GM03348 (cell line): ENCODE measurements around the gene EID3.

Source experiments
- DNase-seq: peaks from one replicate; pipeline ENCODE4 v3.0.0; 2012; ENCODE audit warnings: low spot score

EID3 gene

DNA sequence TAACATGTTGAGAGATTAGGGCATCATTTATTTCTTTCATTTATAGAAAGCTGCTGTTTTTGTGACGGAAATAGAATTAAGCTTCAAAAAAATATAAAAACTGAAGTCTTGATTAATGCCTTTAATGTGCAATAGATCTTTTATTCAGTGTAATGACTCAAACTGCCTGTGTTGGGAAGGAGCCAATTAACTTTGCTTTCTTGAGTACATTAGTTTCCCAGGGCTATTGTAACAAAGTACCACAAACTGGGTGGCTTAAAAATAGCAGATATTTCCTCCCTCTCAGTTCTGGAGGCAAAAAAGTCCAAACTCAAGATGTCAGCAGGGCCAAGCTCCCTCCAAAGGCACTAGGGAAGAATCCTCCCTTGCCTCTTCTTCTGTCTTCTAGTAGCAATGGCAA lies 36.6 kb downstream of the EID3 start:
- DNase-seq = no peak

DNA sequence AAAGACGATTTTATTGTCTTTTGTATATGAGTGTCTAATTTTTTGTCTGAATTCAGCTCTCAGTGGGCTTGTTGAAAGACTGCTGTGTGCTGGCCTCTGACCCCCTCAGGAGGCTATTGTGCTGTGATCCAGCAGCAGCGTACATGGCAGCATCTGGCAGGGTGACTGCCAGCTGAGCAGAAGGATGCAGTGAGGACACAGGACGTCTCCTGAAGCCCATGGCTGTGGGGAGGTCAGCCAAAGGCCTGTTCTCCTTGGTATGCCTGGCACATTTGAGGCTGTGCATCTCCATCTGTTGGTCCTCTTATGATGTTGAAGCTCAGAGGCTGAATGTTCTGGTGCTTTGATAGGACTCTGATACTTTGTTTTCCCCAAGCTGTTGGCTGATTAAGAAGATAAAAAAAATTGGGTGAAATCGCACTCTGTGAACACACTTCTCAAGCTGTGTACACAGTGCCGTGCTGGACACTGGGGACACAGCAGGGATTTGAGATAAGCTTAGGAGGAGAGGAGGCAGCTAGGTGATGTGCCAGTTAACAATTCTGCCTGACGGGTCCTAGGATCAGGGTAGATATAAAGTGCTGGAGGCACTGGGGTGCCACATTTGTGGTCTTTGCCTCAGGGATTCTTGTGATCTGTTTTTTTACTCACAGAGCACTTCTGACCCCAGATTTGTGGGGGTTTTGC lies 37.5 kb downstream of the EID3 start:
- DNase-seq = no peak

DNA sequence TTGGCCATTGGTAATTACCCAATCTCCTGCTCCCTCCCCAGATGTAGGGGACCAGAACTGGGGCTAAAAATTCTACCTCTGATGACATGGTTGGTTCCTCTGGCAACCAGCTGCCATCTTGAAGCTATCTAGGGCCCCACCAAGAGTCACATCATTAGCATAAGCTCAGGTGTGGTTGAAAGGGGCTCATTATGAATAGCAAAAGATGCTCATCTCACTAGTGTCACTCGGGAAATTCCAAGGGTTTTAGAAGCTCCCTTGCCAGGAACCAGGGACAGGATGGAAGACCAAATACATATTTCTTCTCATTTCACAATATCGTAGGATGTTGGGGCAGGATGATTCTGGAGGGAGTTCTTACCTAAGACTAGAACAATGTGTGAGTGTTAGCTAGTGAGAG lies 38.6 kb downstream of the EID3 start:
- DNase-seq = no peak

DNA sequence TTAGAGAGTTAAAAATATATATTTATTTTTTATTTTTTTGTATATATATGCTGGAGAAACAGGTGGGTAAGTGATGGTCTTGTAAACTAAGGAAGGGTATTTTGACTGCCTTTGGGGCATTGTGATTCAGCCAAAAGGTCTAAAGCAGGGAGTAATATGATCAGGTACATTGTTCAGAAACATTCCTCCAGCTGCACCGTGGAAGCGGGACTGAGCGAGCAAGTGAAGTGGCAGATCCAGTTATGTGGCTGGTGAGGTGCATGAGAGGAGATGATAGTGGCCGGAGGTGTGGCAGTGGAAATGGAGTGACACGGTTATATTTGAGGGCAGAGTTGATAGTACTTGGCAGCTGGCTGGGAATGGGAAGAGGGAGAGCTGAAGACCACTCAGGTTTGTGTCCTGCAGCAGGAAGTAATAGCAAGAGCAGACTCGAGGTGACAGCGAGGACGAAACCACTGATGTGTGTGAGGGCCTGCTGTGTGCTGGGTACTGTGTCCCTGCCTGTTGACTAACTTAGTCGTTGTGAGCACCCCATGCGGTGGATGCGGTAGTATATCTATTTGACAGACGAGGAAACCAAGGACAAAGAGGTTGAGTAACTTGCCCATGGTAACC lies 39.2 kb downstream of the EID3 start:
- DNase-seq = no peak

DNA sequence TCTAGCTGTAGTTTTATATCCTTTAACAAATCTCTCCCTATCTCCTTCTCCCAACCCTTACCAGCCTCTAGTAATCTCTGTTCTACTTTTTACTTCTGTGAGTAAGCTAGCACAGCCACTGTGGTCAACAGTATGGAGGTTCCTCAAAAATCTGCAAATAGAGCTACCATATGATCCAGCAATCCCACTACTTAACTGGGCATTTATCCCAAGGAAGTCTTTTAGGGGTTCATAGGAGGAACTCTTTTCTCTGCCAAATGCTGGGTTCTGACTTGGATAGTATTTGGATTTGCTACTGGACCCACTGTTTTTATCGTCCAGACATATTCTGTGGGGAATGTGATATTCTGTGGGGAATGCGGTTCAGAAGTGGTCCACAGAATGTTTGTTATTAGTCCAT lies 41.1 kb downstream of the EID3 start:
- no peak for DNase-seq

DNA sequence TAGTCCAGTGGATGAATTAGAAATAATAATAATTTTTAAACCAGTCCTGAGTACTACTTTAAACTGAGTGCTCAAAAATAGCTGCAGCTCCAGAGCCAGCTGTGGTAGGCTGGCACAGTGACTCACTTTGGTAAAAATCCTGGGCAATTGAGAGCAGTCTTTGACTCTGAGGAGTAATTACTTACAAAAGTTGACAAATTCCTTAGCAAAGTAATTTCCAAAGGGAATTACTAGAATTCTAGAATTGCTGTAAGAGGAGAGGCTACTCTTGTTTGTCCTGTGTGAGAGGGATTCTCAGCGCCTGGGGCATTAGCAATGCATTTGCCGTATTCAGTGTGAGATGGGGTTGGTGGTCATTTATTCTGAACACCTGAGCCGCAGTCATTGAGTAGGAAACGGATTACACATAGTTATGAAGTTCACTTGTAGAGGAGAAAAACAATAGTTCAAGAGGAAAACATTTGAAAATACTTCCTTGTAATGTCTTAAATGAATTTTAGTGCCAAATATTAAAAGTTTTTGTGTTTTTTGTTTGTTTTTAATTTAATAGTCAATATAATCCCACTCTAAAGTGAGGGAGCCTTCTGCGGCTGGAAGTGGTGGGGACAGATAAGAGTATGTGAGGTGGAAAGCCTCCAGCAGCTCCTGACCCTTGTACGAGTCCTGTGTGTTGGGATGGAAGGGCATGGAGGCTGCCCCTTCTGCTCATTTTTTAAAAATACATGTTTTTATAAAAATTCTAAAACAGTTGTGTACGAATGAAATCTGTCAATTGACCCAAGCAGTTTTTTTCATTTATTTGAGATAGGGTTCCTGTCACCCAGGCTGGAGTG lies 41.9 kb downstream of the EID3 start:
- no peak for DNase-seq

DNA sequence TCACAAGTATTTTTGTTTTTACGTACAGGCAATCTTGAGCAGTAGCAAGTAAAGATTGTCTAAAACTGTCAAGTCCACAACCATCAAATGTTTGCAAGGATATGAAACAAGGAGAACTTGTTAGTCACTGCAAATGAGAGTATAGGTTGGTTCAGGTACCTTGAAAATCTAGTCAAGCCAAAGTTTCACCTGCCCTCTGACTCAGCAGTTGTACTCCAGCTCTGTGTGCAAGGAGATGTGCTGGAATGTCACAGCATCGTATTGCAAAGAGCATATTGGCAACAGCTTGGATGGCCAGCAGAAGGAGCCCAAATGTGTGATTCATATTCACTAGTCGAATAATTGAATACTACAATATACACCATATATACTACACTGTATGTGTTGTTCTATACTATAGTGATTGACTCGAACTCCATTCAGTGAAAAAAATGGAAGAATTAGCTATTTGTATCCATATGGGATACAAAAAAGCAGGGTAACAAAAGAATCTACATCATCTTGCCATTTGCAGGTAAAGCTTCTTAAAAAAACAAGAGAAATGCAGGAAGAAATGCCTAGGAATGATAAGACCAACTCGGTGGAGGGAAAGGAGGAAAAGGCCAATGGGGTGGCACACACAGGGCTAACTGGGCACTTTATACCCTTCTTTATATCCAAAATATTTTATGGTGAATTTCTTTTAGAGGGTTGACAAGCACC lies 44.0 kb downstream of the EID3 start:
- DNase-seq = no peak

DNA sequence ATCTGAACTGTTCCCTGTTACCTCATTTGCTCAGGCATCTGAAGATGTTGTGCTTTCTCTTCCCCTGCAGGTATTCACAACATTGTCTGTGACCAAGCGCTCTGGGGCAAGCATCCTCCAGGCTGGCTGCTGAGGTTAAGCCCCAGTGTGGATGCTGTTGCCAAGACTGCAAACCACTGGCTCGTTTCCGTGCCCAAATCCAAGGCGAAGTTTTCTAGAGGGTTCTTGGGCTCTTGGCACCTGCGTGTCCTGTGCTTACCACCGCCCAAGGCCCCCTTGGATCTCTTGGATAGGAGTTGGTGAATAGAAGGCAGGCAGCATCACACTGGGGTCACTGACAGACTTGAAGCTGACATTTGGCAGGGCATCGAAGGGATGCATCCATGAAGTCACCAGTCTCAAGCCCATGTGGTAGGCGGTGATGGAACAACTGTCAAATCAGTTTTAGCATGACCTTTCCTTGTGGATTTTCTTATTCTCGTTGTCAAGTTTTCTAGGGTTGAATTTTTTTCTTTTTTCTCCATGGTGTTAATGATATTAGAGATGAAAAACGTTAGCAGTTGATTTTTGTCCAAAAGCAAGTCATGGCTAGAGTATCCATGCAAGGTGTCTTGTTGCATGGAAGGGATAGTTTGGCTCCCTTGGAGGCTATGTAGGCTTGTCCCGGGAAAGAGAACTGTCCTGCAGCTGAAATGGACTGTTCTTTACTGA lies 44.9 kb downstream of the EID3 start:
- DNase-seq = no peak

DNA sequence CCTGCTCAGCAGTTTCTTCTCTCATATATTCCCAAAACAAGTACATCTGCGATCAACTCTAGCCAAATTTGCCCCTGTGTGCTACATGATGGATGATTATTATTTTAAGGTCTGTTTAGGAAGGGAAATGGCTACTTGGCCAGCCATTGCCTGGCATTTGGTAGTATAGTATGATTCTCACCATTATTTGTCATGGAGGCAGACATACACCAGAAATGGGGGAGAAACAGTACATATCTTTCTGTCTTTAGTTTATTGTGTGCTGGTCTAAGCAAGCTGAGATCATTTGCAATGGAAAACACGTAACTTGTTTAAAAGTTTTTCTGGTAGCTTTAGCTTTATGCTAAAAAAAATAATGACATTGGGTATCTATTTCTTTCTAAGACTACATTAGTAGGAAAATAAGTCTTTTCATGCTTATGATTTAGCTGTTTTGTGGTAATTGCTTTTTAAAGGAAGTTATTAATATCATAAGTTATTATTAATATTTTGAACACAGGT lies 45.5 kb downstream of the EID3 start:
- DNase-seq = no peak

DNA sequence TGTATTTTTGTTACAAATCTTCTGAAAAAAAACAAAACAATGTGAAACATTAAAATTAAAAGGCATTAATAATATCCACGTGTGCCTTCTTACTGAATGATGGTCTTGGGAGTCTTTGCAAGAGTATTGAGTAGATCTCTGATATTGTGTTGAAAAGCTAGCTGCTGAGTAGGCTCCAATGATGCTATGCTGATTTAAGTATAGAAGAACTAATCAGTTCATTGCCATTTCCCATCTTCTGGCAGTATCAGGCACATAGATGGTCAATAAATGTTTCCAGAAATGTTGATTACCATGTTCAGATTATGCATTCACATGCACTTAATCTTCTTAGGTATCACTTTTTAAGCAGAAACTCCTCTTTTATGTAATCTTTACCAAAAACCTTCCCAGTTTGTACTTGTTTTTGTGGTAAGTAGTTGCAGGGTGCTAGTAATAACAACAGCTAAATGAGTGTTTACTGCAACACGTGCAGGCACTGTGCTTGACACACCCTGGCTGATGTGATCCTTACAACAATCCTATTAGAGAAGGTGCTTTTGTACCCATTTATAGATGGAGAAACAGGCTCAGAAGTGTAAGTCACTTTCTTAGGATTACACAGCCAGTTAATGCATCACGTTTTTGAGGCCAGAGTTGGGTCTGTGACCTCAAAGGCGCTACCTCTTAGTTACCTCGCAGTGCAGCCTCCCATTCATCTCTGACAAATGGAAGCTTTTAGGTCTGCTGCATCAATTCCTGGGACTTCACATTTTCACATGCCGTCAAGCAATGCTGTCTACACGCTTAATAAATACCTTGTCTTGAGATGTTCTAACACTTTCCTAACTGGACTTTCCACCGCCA lies 46.9 kb downstream of the EID3 start:
- DNase-seq = no peak

DNA sequence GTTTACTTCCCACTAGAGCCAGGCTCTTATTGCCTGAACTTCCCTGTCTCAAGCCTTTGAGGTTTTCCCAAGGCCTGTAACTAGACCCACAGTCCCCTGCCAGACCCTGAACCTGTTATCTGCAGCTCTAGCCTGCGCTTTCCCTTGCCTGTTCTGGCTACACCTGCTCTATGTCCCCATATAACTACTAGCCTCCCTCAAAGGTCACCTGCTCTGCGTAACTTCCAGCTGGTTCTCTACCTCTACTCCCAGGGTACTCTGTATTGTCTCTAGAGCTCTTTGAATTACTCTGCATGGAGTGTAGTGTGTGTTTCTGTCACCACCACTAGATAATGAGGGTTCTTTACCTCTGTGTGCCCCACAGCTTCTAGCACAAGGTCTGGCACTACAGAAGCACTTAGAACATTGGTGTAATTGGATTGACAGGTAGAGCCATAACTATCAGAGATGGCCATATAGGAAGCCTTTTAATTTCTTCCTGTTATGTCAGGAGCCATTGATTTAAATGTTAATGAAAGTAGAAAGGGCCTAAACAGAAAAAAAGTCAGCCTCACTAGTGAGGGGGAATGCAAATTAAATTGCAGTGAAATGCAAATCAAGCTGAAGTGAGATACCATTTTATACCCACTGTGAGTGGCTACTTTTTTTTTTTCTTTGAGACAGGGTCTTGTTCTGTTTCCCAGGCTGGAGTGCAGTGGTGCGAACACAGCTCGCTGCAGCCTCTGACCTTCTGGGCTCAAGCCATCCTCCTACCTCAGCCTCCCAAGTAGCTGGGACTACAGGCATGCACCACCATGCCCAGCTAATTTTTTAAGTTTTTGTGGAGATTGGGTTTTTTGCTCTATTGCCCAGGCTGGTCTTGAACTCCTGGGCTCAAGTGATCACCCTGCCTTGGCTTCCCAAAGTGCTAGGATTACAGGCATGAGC lies 47.8 kb downstream of the EID3 start:
- DNase-seq = no peak

DNA sequence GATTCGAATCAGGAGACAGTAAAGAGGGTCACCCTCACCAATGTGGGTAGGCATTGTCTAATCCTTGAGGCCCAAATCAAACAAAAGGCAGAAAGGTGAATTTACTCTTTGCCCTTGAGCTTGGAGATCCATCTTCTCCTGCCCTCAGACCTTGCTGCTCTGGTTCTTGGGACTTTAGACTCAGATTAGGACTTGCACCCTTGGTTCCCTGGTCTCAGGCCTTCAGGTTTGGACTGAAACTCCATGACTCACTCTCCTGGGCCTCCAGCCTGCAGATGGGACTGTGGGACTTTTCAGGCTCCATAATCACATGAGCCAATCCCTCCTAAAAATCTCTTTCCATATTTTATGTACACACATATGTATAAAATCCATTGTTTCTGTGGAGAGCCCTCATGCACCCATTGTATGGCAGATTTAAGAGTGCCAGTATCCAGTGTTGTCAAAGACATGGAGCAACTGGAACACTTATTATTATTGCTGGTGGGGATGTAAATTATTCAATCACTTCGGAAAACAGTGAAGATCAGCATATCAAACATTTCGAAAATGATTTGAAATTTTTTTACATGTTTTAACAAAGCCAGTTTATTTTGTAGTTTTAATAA lies 48.7 kb downstream of the EID3 start:
- peak; percentile 38 for DNase-seq

DNA sequence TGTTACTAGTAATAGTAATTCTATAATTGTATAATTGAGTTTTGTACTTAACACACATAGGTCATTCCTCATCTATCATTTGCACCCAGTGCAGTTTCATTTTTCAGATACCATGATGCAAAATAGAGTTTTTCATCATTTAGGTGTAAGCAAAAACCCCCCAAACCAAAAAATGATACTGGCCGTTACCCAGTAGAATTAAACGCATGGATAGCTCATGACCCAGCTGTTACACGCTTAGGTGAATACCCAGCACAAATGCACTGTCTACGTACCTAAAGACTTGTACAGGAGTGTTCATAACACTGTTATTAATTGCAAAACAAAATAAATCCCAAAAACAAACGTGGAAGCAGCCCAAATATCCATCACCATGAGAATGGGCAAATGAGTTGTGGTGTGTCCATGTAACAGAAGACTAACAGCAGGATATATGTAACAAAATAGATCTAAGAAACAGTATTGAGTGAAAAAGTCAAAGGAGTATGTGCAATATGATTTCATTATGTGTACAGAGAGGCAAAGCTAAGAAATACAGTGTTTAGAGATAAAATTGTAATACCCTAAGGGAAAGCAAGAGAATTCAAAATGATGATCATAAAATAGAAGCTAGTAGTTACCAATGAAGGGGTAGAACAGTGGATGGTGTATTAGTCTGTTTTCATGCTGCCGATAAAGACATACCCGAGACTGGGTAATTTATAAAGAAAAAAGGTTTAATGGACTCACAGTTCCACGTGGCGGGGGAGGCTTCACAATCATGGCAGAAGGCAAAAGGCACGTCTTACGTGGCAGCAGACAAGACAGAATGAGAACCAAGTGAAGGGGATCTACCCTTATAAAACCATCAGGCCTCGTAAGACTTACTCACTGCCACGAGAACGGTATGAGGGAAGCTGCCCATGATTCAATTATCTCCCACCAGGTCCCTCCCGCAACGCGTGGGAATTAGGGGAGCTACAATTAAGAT lies 49.8 kb downstream of the EID3 start:
- DNase-seq = no peak

DNA sequence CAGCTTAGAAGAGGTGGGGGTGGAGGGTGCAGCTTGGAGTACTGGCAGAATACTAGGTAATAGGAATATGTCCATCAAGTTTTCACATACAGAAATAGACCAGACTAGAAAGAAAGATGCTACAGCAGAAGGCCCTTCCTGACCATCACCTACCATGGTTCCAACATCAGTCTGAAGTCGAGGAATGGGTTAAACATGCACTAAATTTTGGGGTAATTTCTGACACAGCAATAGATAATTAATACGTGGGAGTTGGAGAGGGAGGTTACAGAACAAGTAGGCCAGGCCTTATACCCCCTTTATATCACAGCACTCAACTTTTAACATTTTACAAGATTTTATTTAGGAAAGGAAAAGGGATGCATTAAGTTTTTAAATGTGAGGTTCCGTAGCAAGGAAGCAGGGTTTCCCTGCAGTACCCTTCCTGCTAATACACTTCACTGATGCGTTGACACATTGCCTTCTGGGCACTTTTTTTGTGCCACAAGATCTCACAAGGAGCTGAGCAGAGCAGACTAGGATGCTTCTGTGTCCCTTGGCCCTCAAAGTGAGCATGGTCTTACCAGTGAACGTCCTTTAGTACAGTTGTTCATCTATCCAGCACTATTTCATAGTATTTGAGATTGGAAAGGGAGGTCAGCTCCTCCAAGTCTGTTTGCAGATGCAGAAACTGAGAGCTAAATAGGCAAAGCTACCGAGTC lies 50.8 kb downstream of the EID3 start:
- DNase-seq = no peak
